AG04450 (cell line): ENCODE measurements around the gene KREMEN1. TPM values are rescaled to one million over a fixed set of nuclear protein-coding genes. Genes with fewer than 3 reads are reported as not detected.

Experiments used
- CTCF ChIA-PET: fragments of 300-600, 350-600 bp; formaldehyde crosslinking; extraction: SDS; loops from one replicate; lab custom pipeline; 2022; ENCODE audit warnings: antibody characterized with exemption, inconsistent platforms; lab: Charles Lee
- POLR2A ChIA-PET: fragments of 350-600 bp; formaldehyde crosslinking; extraction: SDS; loops from one replicate; lab custom pipeline; 2021; ENCODE audit warnings: antibody characterized with exemption, inconsistent platforms; lab: Yijun Ruan, JAX
- DNase-seq: peaks from one replicate; pipeline ENCODE4 v3.0.0-alpha.2; 2011; ENCODE audit warnings: low read depth, low spot score
- H3K27ac ChIP-seq: one replicate; pipeline ENCODE4 v1.5.1; 2012; ENCODE audit warnings: low read depth, low read length, control low read depth
- H3K27me3 ChIP-seq: one replicate; pipeline ENCODE4 v1.6.0; 2012; ENCODE audit warnings: low read length; ENCODE audit not compliant: control insufficient read depth, insufficient read depth
- H3K4me3 ChIP-seq: 2 replicates; pipeline ENCODE4 v1.5.1; 2011; ENCODE audit warnings: mild to moderate bottlenecking, low read depth, low read length, control low read depth
- H3K9me3 ChIP-seq: 2 replicates; pipeline ENCODE4 v1.5.1; 2012; ENCODE audit warnings: low read length; ENCODE audit not compliant: control insufficient read depth, insufficient read depth
- polyA plus RNA-seq: library from polyadenylated mRNA; depleted of rRNA; stranded (reverse); fragments of >200 nt; gene quantifications from 2 replicates; pipeline ENCODE4 v1.2.3, GENCODE V29; 2011
- TF ChIP-seq, protein P1 (sequence below): IDR thresholded peaks from 2 replicates; pipeline ENCODE4 v1.5.1; 2011; ENCODE audit warnings: low read depth, low read length, control low read depth, inconsistent platforms

KREMEN1 gene
- polyA plus RNA-seq, 1 experiment = 5.9 TPM

DNA sequence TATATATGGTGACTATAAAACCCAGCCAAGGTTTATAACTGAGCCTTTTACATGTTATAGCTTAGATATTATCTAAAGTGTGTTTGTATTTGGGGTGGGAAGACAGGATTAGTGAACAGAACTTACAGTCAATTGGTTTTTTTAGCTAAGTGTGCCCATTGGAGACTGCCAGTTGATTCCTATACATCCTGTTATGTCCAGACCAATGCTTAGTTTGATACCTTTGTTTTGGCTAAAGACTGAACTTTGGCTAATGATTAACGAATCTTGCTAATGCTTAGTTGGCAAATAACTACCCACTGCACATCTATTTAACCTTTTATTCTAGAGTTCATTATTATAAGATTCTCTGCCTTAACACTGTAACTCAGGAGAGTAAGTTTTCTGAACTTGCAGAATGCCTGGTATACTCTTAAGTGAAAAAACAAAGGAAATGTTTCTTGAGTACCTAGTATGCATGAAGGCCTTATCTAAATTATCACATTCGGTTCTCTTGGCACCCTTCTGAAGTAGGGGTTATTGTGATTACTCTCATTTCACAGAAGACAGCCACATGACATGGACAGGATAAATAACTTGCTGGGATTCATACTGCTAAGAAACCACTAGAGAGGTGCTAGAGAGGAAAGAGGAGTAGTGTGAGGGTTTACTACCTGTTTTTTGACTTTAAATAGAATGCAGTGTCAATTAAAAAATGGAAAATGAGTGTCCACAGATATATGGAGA lies 54.0 kb downstream of the KREMEN1 start:
- H3K9me3 ChIP-seq = no peaks in the 10 kb centered on the region
- POLR2A ChIA-PET = interaction anchor here (0.6 kb wide), 1 partner anchor 15 kb away, joined by 3 read pairs; no protein-coding TSS in a partner anchor
- TF ChIP-seq, protein P1, sequence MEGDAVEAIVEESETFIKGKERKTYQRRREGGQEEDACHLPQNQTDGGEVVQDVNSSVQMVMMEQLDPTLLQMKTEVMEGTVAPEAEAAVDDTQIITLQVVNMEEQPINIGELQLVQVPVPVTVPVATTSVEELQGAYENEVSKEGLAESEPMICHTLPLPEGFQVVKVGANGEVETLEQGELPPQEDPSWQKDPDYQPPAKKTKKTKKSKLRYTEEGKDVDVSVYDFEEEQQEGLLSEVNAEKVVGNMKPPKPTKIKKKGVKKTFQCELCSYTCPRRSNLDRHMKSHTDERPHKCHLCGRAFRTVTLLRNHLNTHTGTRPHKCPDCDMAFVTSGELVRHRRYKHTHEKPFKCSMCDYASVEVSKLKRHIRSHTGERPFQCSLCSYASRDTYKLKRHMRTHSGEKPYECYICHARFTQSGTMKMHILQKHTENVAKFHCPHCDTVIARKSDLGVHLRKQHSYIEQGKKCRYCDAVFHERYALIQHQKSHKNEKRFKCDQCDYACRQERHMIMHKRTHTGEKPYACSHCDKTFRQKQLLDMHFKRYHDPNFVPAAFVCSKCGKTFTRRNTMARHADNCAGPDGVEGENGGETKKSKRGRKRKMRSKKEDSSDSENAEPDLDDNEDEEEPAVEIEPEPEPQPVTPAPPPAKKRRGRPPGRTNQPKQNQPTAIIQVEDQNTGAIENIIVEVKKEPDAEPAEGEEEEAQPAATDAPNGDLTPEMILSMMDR = no peak
- H3K4me3 ChIP-seq = no peak overlapping the region
- no peaks in the 10 kb centered on the region for H3K27me3 ChIP-seq
- CTCF ChIA-PET = interaction anchor here (1.4 kb wide), 1 partner anchor 28 kb away, joined by 3 read pairs; no protein-coding TSS in a partner anchor
- DNase-seq = no peak
- H3K27ac ChIP-seq = no peak overlapping the region

DNA sequence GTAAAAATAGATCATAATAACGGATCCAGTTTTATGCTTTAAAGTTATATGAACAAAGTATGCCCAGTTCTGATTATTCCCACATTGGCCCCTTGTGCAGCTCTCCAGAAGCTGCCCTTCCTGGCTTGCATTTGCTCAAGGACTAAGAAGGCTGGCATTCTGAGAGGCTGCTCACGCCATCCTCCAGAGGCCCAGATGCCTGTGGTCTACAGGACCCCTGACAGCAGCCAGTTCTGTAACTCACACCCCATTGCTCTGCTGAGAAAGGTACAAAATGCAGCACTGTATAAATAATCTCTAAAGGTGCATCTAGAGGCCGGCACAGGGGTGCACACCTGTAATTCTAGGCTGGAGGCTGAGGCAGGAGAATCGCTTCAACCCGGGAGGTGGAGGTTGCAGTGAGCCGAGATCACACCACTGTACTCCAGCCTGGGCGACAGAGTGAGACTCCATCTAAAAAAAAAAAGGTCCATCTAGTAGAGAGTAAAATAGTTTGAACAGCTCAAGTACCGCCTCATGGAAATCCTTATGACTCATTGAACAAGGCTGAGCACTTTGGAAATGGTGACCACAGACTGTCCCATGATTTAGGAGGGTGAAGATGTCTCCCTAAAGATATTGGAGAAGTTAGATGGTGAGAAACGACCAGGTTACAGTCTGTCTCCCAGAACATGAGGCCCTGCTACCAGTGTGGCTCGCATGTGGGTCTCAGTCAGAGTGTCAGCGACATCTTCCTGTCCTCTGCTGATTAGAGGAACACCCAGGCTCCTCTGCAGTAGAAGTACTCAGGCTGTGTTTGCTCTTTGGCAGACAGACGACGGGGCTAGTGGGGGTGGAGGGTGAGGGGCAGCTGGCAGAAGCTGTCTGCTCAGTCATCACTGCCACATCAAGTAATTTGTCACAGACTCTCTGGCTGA lies 56.3 kb downstream of the KREMEN1 start:
- Histone ChIP-seq H3K27me3 (no peaks in the 10 kb centered on the region), H3K9me3 (no peaks in the 10 kb centered on the region; the same call in 1 of the 2 replicates), H3K4me3 (no peak overlapping the region), H3K27ac (no peak overlapping the region)
- DNase-seq = no peak
- ChIA-PET POLR2A (no interaction called here), CTCF (interaction anchor here (1.1 kb wide), 1 partner anchor 25 kb away, joined by 3 read pairs; no protein-coding TSS in a partner anchor)
- TF ChIP-seq, protein P1 = no peak

DNA sequence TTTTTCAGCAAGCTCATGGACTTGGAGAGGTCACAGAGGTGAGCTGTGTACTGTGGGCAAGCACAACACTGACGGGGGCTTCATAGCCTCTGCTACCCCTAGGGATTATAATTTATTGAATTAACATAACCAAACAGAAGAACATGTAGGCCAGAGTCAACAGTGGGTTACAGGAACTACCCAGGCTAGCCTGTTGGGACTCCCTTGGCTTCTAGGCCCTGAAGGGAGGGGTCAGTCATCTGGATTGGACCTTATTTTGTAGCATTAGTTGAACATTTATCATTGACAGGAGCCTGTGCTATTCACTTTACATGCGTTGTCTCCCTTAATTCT lies 56.9 kb downstream of the KREMEN1 start:
- H3K9me3 ChIP-seq = no peaks in the 10 kb centered on the region; the same call in 1 of the 2 replicates
- H3K27me3 ChIP-seq = no peaks in the 10 kb centered on the region
- ChIA-PET CTCF (no interaction called here), POLR2A (no interaction called here)
- no peak overlapping the region for H3K4me3 ChIP-seq
- H3K27ac ChIP-seq = no peak overlapping the region
- TF ChIP-seq, protein P1 = no peak
- no peak for DNase-seq

DNA sequence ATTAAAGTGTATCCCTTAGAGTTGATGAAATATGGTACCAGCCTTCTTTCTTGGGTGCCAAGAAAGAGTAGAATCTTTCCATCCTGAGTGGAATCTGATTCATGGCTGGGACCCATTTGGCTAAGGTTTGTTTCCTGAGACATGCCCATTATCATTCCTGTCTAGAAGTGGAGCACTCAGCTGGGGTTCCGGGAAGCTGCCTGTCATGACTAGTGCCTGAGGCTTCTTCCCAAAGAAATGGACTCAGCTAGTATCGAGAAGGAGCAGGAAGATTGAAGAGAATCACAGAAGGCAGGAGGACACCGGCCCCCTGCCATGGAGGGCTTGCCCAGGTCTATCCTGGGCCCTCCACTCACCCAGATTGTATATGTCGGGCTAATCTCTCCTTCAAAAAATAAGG lies 57.6 kb downstream of the KREMEN1 start:
- POLR2A ChIA-PET = no interaction called here
- CTCF ChIA-PET = no interaction called here
- H3K27me3 ChIP-seq = no peaks in the 10 kb centered on the region
- TF ChIP-seq, protein P1 = no peak
- no peak for DNase-seq
- H3K4me3 ChIP-seq = no peak overlapping the region
- H3K9me3 ChIP-seq = no peaks in the 10 kb centered on the region; the same call in 1 of the 2 replicates
- H3K27ac ChIP-seq = no peak overlapping the region
